A549 (cell line): ENCODE results near the gene AGBL4. TPM values are rescaled to one million over a fixed set of nuclear protein-coding genes. Genes with fewer than 3 reads are reported as not detected.

Source experiments
- ATAC-seq, 2 experiments: fragments of 200-7000 bp in 1 of 2; fragments of >200 bp in 1 of 2; cut with Nextera tagmentation in 1 of 2; cut with Tn5 transposase in 1 of 2; 3 replicates each; pipeline versions ENCODE4 v1.8.0 to v1.9.1; 2018 to 2020; ENCODE audit warnings: mild to moderate bottlenecking in 1 of 2, moderate library complexity in 1 of 2
- CTCF ChIA-PET: fragments of 300-600 bp; sonication (Branson Sonifier 250); formaldehyde crosslinking; extraction: SDS; loops from one replicate; lab custom pipeline; 2021; ENCODE audit warnings: antibody characterized with exemption, inconsistent platforms; lab: Yijun Ruan, JAX
- POLR2A ChIA-PET: fragments of 350-600 bp; formaldehyde crosslinking; extraction: SDS; loops from one replicate; lab custom pipeline; 2021; ENCODE audit warnings: antibody characterized with exemption, inconsistent platforms; lab: Yijun Ruan, JAX
- DNase-seq, 2 experiments: peaks; one replicate each; pipeline versions ENCODE4 v3.0.0 to v3.0.0-alpha.2; 2011 to 2016; ENCODE audit warnings: low read depth in 1 of 2, low spot score in 1 of 2
- FAIRE-seq: peaks from 2 replicates; lab custom pipeline; 2011; peaks lifted over from hg19 to GRCh38; lab: Jason Lieb, UNC
- H3K27ac ChIP-seq, 2 experiments: fragments of >200 bp; sonication (Bioruptor Twin); formaldehyde crosslinking; 3 replicates each; pipeline ENCODE4 v1.5.1; 2016 to 2017
- H3K4me1 ChIP-seq: fragments of >200 bp; sonication (Bioruptor Twin); formaldehyde crosslinking; 3 replicates; pipeline ENCODE4 v1.6.1; 2016
- H3K4me2 ChIP-seq: fragments of >200 bp; sonication (Bioruptor Twin); formaldehyde crosslinking; 3 replicates; pipeline ENCODE4 v1.6.1; 2016
- H3K4me3 ChIP-seq: fragments of >200 bp; sonication (Bioruptor Twin); formaldehyde crosslinking; 3 replicates; pipeline ENCODE4 v1.5.1; 2016
- H3K9me3 ChIP-seq: fragments of >200 bp; sonication (Bioruptor Twin); formaldehyde crosslinking; 3 replicates; pipeline ENCODE4 v1.6.1; 2016
- ATOH8 ChIP-seq: fragments of 250-450 bp; sonication (Bioruptor Pico); IDR thresholded peaks from 2 replicates; pipeline ENCODE4 v1.5.0; 2020; ENCODE audit warnings: low read depth, mild to moderate bottlenecking, moderate library complexity
- BHLHE40 ChIP-seq: IDR thresholded peaks from 2 replicates; pipeline ENCODE4 v1.6.1; 2012; ENCODE audit warnings: low read depth, low read length, inconsistent platforms
- CBX2 ChIP-seq: fragments of 200-600 bp; sonication (generic); IDR thresholded peaks from 2 replicates; pipeline ENCODE4 v1.6.1; 2016; ENCODE audit warnings: low read depth, mild to moderate bottlenecking, borderline replicate concordance
- CBX8 ChIP-seq: fragments of 200-600 bp; sonication (generic); IDR thresholded peaks from 2 replicates; pipeline ENCODE4 v1.6.1; 2016
- CEBPB ChIP-seq, 2 experiments: fragments of >200 bp in 1 of 2; sonication (Bioruptor Twin) in 1 of 2; formaldehyde crosslinking in 1 of 2; IDR thresholded peaks; 2 replicates each; pipeline ENCODE4 v1.6.1; 2012 to 2016
- CHD2 ChIP-seq: fragments of 150-350 bp; IDR thresholded peaks from 2 replicates; pipeline ENCODE4 v1.6.1; 2014; ENCODE audit warnings: low read length; ENCODE audit not compliant: partially characterized antibody
- CHD4 ChIP-seq: fragments of 200-600 bp; sonication (generic); IDR thresholded peaks from 2 replicates; pipeline ENCODE4 v1.6.1; 2016; ENCODE audit warnings: antibody characterized with exemption, mild to moderate bottlenecking, borderline replicate concordance
- EHF ChIP-seq: fragments of 250-450 bp; sonication (Bioruptor Pico); IDR thresholded peaks from 2 replicates; pipeline ENCODE4 v1.5.0; 2020; ENCODE audit warnings: mild to moderate bottlenecking
- EHMT2 ChIP-seq: fragments of 200-600 bp; sonication (generic); IDR thresholded peaks from 2 replicates; pipeline ENCODE4 v1.6.1; 2016; ENCODE audit warnings: antibody characterized with exemption, low read depth, mild to moderate bottlenecking, moderate library complexity
- HOXA7 ChIP-seq: fragments of 250-450 bp; sonication (Bioruptor Pico); IDR thresholded peaks from 2 replicates; pipeline ENCODE4 v1.5.0; 2020; ENCODE audit warnings: mild to moderate bottlenecking, moderate library complexity
- HOXB13 ChIP-seq: fragments of 250-450 bp; sonication (Bioruptor Pico); IDR thresholded peaks from 2 replicates; pipeline ENCODE4 v1.5.0; 2020; ENCODE audit warnings: low read depth, mild to moderate bottlenecking, moderate library complexity
- HOXB5 ChIP-seq: fragments of 250-450 bp; sonication (Bioruptor Pico); IDR thresholded peaks from 2 replicates; pipeline ENCODE4 v1.5.0; 2020; ENCODE audit warnings: mild to moderate bottlenecking, moderate library complexity
- JUN ChIP-seq, 2 experiments: fragments of >200 bp; sonication (Bioruptor Twin); formaldehyde crosslinking; IDR thresholded peaks; 2 replicates in 1 of 2; 3 replicates in 1 of 2; pipeline ENCODE4 v1.6.1; 2016 to 2017
- KDM1A ChIP-seq: fragments of 200-600 bp; sonication (generic); IDR thresholded peaks from 2 replicates; pipeline ENCODE4 v1.6.1; 2016; ENCODE audit warnings: low read depth, mild to moderate bottlenecking
- KDM5A ChIP-seq: fragments of 200-600 bp; sonication (generic); IDR thresholded peaks from 2 replicates; pipeline ENCODE4 v1.6.1; 2016; ENCODE audit warnings: antibody characterized with exemption, mild to moderate bottlenecking
- MAX ChIP-seq: IDR thresholded peaks from 2 replicates; pipeline ENCODE4 v1.6.1; 2012
- MAZ ChIP-seq: fragments of 150-350 bp; IDR thresholded peaks from 2 replicates; pipeline ENCODE4 v1.6.1; 2014; ENCODE audit warnings: antibody characterized with exemption, low read depth, low read length, borderline replicate concordance
- MYC ChIP-seq: IDR thresholded peaks from 2 replicates; pipeline ENCODE4 v1.6.1; 2012; ENCODE audit warnings: mild to moderate bottlenecking, inconsistent platforms, low read length, improper control_type of control experiment, borderline replicate concordance
- PBX3 ChIP-seq: IDR thresholded peaks from 2 replicates; pipeline ENCODE4 v1.6.1; 2012
- PHF8 ChIP-seq: fragments of 200-600 bp; sonication (generic); IDR thresholded peaks from 2 replicates; pipeline ENCODE4 v1.6.1; 2016; ENCODE audit warnings: low read depth, mild to moderate bottlenecking, antibody characterized with exemption, moderate library complexity, borderline replicate concordance
- RAD21 ChIP-seq, 2 experiments: fragments of >200 bp in 1 of 2; sonication (Bioruptor Twin) in 1 of 2; formaldehyde crosslinking in 1 of 2; IDR thresholded peaks in 1 of 2; conservative IDR thresholded peaks in 1 of 2; 2 replicates in 1 of 2; 3 replicates in 1 of 2; pipeline ENCODE4 v1.6.1; 2012 to 2018; ENCODE audit warnings: inconsistent platforms in 1 of 2
- RCOR1 ChIP-seq: fragments of 150-350 bp; IDR thresholded peaks from 2 replicates; pipeline ENCODE4 v1.6.1; 2014; ENCODE audit warnings: antibody characterized with exemption, low read length, low read depth
- REST ChIP-seq: fragments of 200-600 bp; sonication (generic); IDR thresholded peaks from 2 replicates; pipeline ENCODE4 v1.6.1; 2016; ENCODE audit warnings: antibody characterized with exemption, mild to moderate bottlenecking, moderate library complexity
- ZFP36 ChIP-seq: fragments of 450-650 bp; IDR thresholded peaks from 2 replicates; pipeline ENCODE4 v1.6.1; 2014; ENCODE audit warnings: borderline replicate concordance; ENCODE audit not compliant: partially characterized antibody
- WGBS: methylation state at CpG from one replicate; pipeline ENCODE4 v1.1.6; 2017; ENCODE audit errors: missing lambda C conversion rate; 5-methylcytosine and 5-hydroxymethylcytosine counted together
- polyA plus RNA-seq, 4 experiments: library from polyadenylated mRNA; depleted of rRNA in 3 of 4; stranded (reverse); fragments of >200 nt; fragmentation: RNase III in 1 of 4; extraction: RNeasy Plus Mini Kit Qiagen cat#74134 plus additional on column Dnase treatment in 1 of 4; gene quantifications; 2 replicates in 3 of 4; 3 replicates in 1 of 4; pipeline ENCODE4 v1.2.3, GENCODE V29; 2011 to 2017
- TF ChIP-seq, protein P1 (sequence below): fragments of >200 bp; sonication (Bioruptor Twin); formaldehyde crosslinking; IDR thresholded peaks from 2 replicates; pipeline ENCODE4 v1.6.1; 2016
- TF ChIP-seq, protein P2 (sequence below): fragments of >200 bp; sonication (Bioruptor Twin); formaldehyde crosslinking; IDR thresholded peaks from 3 replicates; pipeline ENCODE4 v1.6.1; 2016

AGBL4 gene
- polyA plus RNA-seq, 2 of the 4 experiments (the other 2 are of a cell fraction), result not detected

DNA sequence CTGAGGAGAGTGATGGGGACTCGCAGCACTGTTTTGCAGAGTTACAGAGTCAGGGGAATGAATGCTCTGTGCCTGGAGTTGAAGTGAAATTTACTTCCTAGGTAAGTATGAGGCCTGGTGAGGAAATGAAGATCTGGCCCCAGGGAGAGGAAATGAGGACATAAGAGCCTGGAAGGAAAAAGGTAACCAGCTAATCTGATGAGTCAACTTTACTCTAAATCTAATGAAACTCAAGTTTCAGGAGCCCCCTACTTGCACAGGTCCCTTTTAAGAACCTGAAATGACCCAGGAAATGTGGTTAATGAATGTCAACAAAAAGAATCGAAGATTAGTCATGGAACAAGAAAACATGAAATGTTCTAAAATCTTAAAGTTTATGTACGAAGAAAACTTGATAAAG is 599.0 kb downstream of the AGBL4 start:
- H3K9me3 ChIP-seq, result no peaks in the 10 kb centered on the region
- FAIRE-seq (no peak), ATAC-seq (no peak), DNase-seq (peak in 1 of 2 experiments; percentile 0)
- H3K4me3 ChIP-seq, result no peak overlapping the region
- H3K4me2 ChIP-seq, result no peak overlapping the region
- 3% methylated on average over 3 of the region's 3 CpGs for WGBS
- H3K4me1 ChIP-seq, result no peaks in the 10 kb centered on the region
- H3K27ac ChIP-seq, result no peak overlapping the region
- TF ChIP-seq HOXA7 (CRISPR knock-in tag), result no peak
- no peak for TF ChIP-seq JUN (IDR thresholded peaks at IDR 0.05)
- TF ChIP-seq CBX2, result no peak
- no peak for TF ChIP-seq REST
- no peak for TF ChIP-seq PHF8
- TF ChIP-seq CEBPB (IDR thresholded peaks at IDR 0.05), result no peak
- no peak for TF ChIP-seq PBX3
- TF ChIP-seq ZFP36, result no peak
- TF ChIP-seq EHMT2, result no peak
- CTCF ChIA-PET, result no interaction called here
- POLR2A ChIA-PET, result no interaction called here

- no peaks in the 10 kb centered on the region for H3K9me3 ChIP-seq
- FAIRE-seq (no peak), ATAC-seq (no peak), DNase-seq (no peak)
- no peaks in the 10 kb centered on the region for H3K4me1 ChIP-seq
- ChIA-PET CTCF (no interaction called here), POLR2A (no interaction called here)
- H3K4me2 ChIP-seq, result no peak overlapping the region
- no peak overlapping the region for H3K27ac ChIP-seq
- H3K4me3 ChIP-seq, result no peak overlapping the region
- no peak for TF ChIP-seq BHLHE40
- no peak for TF ChIP-seq MAX
- 4% methylated on average over 1 of the region's 1 CpG for WGBS
Measured at GRCh38 chr1:49416758-49417157, 607.0 kb downstream of the AGBL4 start.

- ATAC-seq (no peak), DNase-seq (no peak)
- TF ChIP-seq CHD4, result no peak
- no peak for TF ChIP-seq RAD21 (conservative IDR thresholded peaks at IDR 0.05 in 1 of 2, IDR thresholded peaks at IDR 0.05 in 1 of 2)
- no peak for TF ChIP-seq MYC
- TF ChIP-seq RCOR1, result no peak
- no peak for TF ChIP-seq HOXB5 (CRISPR knock-in tag)
- TF ChIP-seq KDM1A, result no peak
- no peak for TF ChIP-seq HOXB13
- no peak for TF ChIP-seq KDM5A
- no peak for TF ChIP-seq EHF
- no peak for TF ChIP-seq MAZ
- TF ChIP-seq CHD2, result no peak
- no peak for TF ChIP-seq CBX8
- TF ChIP-seq, protein P1, sequence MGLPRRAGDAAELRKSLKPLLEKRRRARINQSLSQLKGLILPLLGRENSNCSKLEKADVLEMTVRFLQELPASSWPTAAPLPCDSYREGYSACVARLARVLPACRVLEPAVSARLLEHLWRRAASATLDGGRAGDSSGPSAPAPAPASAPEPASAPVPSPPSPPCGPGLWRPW, result no peak
- TF ChIP-seq HOXA7 (CRISPR knock-in tag), result no peak
- no peak for TF ChIP-seq ATOH8 (CRISPR knock-in tag)
- TF ChIP-seq, protein P2, sequence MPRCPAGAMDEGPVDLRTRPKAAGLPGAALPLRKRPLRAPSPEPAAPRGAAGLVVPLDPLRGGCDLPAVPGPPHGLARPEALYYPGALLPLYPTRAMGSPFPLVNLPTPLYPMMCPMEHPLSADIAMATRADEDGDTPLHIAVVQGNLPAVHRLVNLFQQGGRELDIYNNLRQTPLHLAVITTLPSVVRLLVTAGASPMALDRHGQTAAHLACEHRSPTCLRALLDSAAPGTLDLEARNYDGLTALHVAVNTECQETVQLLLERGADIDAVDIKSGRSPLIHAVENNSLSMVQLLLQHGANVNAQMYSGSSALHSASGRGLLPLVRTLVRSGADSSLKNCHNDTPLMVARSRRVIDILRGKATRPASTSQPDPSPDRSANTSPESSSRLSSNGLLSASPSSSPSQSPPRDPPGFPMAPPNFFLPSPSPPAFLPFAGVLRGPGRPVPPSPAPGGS, result no peak
- no peak for TF ChIP-seq CBX2
- TF ChIP-seq MAX, result no peak
- TF ChIP-seq, all 56 proteins: peak for 0
- no peak overlapping the region for H3K4me3 ChIP-seq
- H3K4me2 ChIP-seq, result no peak overlapping the region
- no peaks in the 10 kb centered on the region for H3K4me1 ChIP-seq
- CTCF ChIA-PET, result no interaction called here
- WGBS, result 2% methylated on average over 2 of the region's 2 CpGs
- no peak for FAIRE-seq
- POLR2A ChIA-PET, result no interaction called here
- no peaks in the 10 kb centered on the region for H3K9me3 ChIP-seq
- no peak overlapping the region for H3K27ac ChIP-seq
Measured at GRCh38 chr1:49408346-49408745, 615.4 kb downstream of the AGBL4 start.
